GM23338 (cell line): Measurements from ENCODE around the gene TBC1D21. TPM values are rescaled to one million over a fixed set of nuclear protein-coding genes. Genes with fewer than 3 reads are reported as not detected.

Experiments used
- EZH2 ChIP-seq: fragments of 200-600 bp; sonication (generic); IDR thresholded peaks from one replicate; pipeline ENCODE4 v1.8.0; 2017; ENCODE audit warnings: antibody characterized with exemption, mild to moderate bottlenecking, low read depth; ENCODE audit not compliant: unreplicated experiment
- EZH2phosphoT487 ChIP-seq: fragments of 200-600 bp; sonication (generic); IDR thresholded peaks from one replicate; pipeline ENCODE4 v1.8.1; 2018; ENCODE audit warnings: antibody characterized with exemption; ENCODE audit not compliant: unreplicated experiment
- NANOG ChIP-seq: IDR thresholded peaks from 2 replicates; pipeline ENCODE4 v1.6.1; 2016; ENCODE audit warnings: antibody characterized with exemption, borderline replicate concordance
- STAT1 ChIP-seq: IDR thresholded peaks from one replicate; pipeline ENCODE4 v1.6.1; 2016; ENCODE audit warnings: antibody characterized with exemption; ENCODE audit not compliant: unreplicated experiment
- ZNF114 ChIP-seq: fragments of 250-450 bp; sonication (Bioruptor Pico); IDR thresholded peaks from 2 replicates; pipeline ENCODE4 v1.5.0; 2020; ENCODE audit warnings: mild to moderate bottlenecking, moderate library complexity
- polyA plus RNA-seq: library from polyadenylated mRNA; unstranded; fragments of >200 nt; fragmentation: Nextera tagmentation; extraction: Ambion mirVana; gene quantifications from 2 replicates; pipeline ENCODE4 v1.2.1, GENCODE V29; 2016
- total RNA-seq: library from RNA; depleted of rRNA; stranded (reverse); fragments of >200 nt; shearing (Covaris generic); gene quantifications from 2 replicates; pipeline ENCODE4 v1.2.3, GENCODE V29; 2014
- TF ChIP-seq, protein P1 (sequence below): fragments of 250-450 bp; sonication (Bioruptor Pico); IDR thresholded peaks from 2 replicates; pipeline ENCODE4 v1.5.0; 2020; ENCODE audit warnings: mild to moderate bottlenecking, moderate library complexity
- TF ChIP-seq, protein P2 (sequence below): IDR thresholded peaks from one replicate; pipeline ENCODE4 v1.6.1; 2018; ENCODE audit warnings: antibody characterized with exemption; ENCODE audit not compliant: unreplicated experiment

Gene TBC1D21
- total and polyA plus RNA-seq, 2 experiments from 2014 or later = not detected

DNA sequence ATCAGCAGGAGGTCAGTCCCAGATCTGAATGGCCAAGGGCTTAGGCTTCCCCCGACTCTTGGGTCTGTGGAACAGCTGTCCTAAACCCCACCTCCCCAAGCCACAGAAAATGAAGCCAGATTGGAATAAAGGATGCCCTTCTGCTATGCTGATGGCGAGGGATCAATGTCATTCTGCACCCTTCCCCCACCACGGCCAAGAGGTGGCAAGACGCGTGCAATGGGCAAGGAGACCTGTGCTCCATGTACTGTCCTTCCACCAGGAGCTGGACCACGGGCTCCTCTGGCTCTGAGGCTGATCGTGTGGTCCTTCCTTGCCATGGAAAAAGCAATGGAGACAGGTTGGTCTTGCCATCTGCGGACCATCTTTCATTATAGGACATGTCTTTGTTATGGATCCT lies 32.6 kb upstream of the TBC1D21 start (continued):
- TF ChIP-seq, protein P1, sequence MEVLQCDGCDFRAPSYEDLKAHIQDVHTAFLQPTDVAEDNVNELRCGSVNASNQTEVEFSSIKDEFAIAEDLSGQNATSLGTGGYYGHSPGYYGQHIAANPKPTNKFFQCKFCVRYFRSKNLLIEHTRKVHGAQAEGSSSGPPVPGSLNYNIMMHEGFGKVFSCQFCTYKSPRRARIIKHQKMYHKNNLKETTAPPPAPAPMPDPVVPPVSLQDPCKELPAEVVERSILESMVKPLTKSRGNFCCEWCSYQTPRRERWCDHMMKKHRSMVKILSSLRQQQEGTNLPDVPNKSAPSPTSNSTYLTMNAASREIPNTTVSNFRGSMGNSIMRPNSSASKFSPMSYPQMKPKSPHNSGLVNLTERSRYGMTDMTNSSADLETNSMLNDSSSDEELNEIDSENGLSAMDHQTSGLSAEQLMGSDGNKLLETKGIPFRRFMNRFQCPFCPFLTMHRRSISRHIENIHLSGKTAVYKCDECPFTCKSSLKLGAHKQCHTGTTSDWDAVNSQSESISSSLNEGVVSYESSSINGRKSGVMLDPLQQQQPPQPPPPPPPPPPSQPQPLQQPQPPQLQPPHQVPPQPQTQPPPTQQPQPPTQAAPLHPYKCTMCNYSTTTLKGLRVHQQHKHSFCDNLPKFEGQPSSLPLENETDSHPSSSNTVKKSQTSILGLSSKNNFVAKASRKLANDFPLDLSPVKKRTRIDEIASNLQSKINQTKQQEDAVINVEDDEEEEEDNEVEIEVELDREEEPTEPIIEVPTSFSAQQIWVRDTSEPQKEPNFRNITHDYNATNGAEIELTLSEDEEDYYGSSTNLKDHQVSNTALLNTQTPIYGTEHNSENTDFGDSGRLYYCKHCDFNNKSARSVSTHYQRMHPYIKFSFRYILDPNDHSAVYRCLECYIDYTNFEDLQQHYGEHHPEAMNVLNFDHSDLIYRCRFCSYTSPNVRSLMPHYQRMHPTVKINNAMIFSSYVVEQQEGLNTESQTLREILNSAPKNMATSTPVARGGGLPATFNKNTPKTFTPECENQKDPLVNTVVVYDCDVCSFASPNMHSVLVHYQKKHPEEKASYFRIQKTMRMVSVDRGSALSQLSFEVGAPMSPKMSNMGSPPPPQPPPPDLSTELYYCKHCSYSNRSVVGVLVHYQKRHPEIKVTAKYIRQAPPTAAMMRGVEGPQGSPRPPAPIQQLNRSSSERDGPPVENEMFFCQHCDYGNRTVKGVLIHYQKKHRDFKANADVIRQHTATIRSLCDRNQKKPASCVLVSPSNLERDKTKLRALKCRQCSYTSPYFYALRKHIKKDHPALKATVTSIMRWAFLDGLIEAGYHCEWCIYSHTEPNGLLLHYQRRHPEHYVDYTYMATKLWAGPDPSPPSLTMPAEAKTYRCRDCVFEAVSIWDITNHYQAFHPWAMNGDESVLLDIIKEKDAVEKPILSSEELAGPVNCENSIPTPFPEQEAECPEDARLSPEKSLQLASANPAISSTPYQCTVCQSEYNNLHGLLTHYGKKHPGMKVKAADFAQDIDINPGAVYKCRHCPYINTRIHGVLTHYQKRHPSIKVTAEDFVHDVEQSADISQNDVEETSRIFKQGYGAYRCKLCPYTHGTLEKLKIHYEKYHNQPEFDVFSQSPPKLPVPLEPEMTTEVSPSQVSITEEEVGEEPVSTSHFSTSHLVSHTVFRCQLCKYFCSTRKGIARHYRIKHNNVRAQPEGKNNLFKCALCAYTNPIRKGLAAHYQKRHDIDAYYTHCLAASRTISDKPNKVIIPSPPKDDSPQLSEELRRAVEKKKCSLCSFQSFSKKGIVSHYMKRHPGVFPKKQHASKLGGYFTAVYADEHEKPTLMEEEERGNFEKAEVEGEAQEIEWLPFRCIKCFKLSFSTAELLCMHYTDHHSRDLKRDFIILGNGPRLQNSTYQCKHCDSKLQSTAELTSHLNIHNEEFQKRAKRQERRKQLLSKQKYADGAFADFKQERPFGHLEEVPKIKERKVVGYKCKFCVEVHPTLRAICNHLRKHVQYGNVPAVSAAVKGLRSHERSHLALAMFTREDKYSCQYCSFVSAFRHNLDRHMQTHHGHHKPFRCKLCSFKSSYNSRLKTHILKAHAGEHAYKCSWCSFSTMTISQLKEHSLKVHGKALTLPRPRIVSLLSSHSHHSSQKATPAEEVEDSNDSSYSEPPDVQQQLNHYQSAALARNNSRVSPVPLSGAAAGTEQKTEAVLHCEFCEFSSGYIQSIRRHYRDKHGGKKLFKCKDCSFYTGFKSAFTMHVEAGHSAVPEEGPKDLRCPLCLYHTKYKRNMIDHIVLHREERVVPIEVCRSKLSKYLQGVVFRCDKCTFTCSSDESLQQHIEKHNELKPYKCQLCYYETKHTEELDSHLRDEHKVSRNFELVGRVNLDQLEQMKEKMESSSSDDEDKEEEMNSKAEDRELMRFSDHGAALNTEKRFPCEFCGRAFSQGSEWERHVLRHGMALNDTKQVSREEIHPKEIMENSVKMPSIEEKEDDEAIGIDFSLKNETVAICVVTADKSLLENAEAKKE (CRISPR knock-in tag) = no peak
- TF ChIP-seq, protein P2, sequence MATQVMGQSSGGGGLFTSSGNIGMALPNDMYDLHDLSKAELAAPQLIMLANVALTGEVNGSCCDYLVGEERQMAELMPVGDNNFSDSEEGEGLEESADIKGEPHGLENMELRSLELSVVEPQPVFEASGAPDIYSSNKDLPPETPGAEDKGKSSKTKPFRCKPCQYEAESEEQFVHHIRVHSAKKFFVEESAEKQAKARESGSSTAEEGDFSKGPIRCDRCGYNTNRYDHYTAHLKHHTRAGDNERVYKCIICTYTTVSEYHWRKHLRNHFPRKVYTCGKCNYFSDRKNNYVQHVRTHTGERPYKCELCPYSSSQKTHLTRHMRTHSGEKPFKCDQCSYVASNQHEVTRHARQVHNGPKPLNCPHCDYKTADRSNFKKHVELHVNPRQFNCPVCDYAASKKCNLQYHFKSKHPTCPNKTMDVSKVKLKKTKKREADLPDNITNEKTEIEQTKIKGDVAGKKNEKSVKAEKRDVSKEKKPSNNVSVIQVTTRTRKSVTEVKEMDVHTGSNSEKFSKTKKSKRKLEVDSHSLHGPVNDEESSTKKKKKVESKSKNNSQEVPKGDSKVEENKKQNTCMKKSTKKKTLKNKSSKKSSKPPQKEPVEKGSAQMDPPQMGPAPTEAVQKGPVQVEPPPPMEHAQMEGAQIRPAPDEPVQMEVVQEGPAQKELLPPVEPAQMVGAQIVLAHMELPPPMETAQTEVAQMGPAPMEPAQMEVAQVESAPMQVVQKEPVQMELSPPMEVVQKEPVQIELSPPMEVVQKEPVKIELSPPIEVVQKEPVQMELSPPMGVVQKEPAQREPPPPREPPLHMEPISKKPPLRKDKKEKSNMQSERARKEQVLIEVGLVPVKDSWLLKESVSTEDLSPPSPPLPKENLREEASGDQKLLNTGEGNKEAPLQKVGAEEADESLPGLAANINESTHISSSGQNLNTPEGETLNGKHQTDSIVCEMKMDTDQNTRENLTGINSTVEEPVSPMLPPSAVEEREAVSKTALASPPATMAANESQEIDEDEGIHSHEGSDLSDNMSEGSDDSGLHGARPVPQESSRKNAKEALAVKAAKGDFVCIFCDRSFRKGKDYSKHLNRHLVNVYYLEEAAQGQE = no peak
- TF ChIP-seq STAT1 = no peak
- TF ChIP-seq NANOG = no peak
- TF ChIP-seq EZH2 = no peak
- TF ChIP-seq EZH2phosphoT487 = no peak
- TF ChIP-seq ZNF114 = no peak
